Thyroid gland (tissue), 4 donors: ENCODE data around the gene DYRK1A.

Experiments
- POLR2A ChIP-seq, 2 donors: fragments of 450-650 bp; IDR thresholded peaks; one replicate each; pipeline ENCODE4 v1.6.1; 2017; ENCODE audit warnings: antibody characterized with exemption in 2 of 2, mild to moderate bottlenecking in 2 of 2, moderate library complexity in 1 of 2
- TF ChIP-seq, protein P1 (sequence below), 6 experiments: fragments of 200-600 bp in 3 of 6; fragments of 450-650 bp in 3 of 6; sonication (generic) in 3 of 6; IDR thresholded peaks; one replicate each; pipeline ENCODE4 v1.5.1; 2016 to 2019; ENCODE audit warnings: antibody characterized with exemption in 6 of 6, mild to moderate bottlenecking in 2 of 6, inconsistent platforms in 1 of 6, moderate library complexity in 1 of 6

DNA sequence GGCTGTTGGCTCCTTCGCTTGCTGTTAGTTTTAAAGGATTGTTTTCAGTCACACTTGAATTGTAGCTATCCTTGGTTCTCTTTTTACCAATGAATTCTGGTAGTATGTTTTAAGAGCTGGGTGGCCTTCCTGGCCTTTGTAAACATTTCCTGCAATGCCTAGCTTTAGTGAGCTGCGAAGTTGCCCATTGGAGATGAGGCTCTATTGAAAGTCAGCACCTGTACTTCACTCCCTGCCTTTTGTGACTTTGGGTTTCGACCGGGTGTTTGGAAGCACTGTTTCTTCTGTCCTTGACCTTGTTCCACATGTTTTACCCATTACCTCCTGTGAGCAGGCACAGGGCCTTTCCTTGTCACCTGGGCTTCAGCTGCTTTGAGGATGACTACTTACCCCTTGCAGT is 64.7 kb downstream of the DYRK1A start:
- TF ChIP-seq, protein P1, sequence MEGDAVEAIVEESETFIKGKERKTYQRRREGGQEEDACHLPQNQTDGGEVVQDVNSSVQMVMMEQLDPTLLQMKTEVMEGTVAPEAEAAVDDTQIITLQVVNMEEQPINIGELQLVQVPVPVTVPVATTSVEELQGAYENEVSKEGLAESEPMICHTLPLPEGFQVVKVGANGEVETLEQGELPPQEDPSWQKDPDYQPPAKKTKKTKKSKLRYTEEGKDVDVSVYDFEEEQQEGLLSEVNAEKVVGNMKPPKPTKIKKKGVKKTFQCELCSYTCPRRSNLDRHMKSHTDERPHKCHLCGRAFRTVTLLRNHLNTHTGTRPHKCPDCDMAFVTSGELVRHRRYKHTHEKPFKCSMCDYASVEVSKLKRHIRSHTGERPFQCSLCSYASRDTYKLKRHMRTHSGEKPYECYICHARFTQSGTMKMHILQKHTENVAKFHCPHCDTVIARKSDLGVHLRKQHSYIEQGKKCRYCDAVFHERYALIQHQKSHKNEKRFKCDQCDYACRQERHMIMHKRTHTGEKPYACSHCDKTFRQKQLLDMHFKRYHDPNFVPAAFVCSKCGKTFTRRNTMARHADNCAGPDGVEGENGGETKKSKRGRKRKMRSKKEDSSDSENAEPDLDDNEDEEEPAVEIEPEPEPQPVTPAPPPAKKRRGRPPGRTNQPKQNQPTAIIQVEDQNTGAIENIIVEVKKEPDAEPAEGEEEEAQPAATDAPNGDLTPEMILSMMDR (IDR thresholded peaks at IDR 0.05): no peak
- no peak for TF ChIP-seq POLR2A (IDR thresholded peaks at IDR 0.05)
